ENCODE results near the gene MAPKAP1. TPM values are rescaled to one million over a fixed set of nuclear protein-coding genes. Genes with fewer than 3 reads are reported as not detected.

Gene MAPKAP1
- total RNA-seq, 1 donor from 2014 or later: 49.6 TPM

- Histone ChIP-seq H3K4me3 (no peak overlapping the region), H3K27ac (no peak overlapping the region), H3K4me1 (no peaks in the 10 kb centered on the region), H3K9me3 (no peaks in the 10 kb centered on the region), H3K27me3 (no peaks in the 10 kb centered on the region), H3K36me3 (no peaks in the 10 kb centered on the region)
- intact Hi-C loops (cut with DNase I): no loop called here
- TF ChIP-seq, protein P1, sequence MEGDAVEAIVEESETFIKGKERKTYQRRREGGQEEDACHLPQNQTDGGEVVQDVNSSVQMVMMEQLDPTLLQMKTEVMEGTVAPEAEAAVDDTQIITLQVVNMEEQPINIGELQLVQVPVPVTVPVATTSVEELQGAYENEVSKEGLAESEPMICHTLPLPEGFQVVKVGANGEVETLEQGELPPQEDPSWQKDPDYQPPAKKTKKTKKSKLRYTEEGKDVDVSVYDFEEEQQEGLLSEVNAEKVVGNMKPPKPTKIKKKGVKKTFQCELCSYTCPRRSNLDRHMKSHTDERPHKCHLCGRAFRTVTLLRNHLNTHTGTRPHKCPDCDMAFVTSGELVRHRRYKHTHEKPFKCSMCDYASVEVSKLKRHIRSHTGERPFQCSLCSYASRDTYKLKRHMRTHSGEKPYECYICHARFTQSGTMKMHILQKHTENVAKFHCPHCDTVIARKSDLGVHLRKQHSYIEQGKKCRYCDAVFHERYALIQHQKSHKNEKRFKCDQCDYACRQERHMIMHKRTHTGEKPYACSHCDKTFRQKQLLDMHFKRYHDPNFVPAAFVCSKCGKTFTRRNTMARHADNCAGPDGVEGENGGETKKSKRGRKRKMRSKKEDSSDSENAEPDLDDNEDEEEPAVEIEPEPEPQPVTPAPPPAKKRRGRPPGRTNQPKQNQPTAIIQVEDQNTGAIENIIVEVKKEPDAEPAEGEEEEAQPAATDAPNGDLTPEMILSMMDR (IDR thresholded peaks at IDR 0.05): no peak
- no peak for DNase-seq (ENCODE audit: low spot score in 2 of 2)
Observed at GRCh38 chr9:125600194-125600593, 106.8 kb downstream of the MAPKAP1 start.

- H3K27me3 ChIP-seq: no peaks in the 10 kb centered on the region
- intact Hi-C loops (cut with DNase I): no loop called here
- no peaks in the 10 kb centered on the region for H3K4me1 ChIP-seq
- H3K9me3 ChIP-seq: no peaks in the 10 kb centered on the region
- H3K27ac ChIP-seq: no peak overlapping the region
- no peaks in the 10 kb centered on the region for H3K36me3 ChIP-seq
- TF ChIP-seq, protein P1 (IDR thresholded peaks at IDR 0.05): no peak
- DNase-seq (ENCODE audit: low spot score in 2 of 2): no peak
- no peak overlapping the region for H3K4me3 ChIP-seq
Observed at GRCh38 chr9:125594223-125594610, 112.8 kb downstream of the MAPKAP1 start.

- Histone ChIP-seq H3K4me3 (no peak overlapping the region), H3K9me3 (no peaks in the 10 kb centered on the region), H3K27me3 (no peaks in the 10 kb centered on the region), H3K4me1 (no peaks in the 10 kb centered on the region), H3K27ac (no peak overlapping the region), H3K36me3 (no peaks in the 10 kb centered on the region)
- TF ChIP-seq, protein P1 (IDR thresholded peaks at IDR 0.05): no peak
- intact Hi-C loops (cut with DNase I): no loop called here
- DNase-seq (ENCODE audit: low spot score in 2 of 2): no peak
Observed at GRCh38 chr9:125593581-125594222, 113.3 kb downstream of the MAPKAP1 start.

DNA sequence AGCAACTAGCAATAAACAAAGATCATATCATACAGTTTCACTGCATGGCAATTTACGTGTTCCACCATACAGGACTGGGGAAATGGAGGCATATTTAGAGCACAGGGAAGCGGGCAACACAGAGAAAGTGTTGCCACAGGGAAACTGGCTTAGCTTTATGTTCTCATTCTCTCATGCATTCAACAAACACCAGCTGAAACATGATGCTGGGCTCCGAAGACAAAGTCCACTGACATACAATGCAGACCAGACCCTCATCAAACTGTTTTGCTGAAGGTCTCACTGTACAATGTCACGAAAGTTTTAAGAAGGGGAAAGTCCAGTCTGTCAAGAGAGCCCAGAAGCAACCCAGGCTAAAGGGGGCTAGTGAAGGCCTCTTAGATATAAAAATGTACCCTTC is 115.1 kb downstream of the MAPKAP1 start:
- Histone ChIP-seq H3K27me3 (no peaks in the 10 kb centered on the region), H3K4me1 (no peaks in the 10 kb centered on the region), H3K4me3 (no peak overlapping the region), H3K27ac (no peak overlapping the region), H3K9me3 (no peaks in the 10 kb centered on the region), H3K36me3 (no peaks in the 10 kb centered on the region)
- TF ChIP-seq, protein P1 (IDR thresholded peaks at IDR 0.05): no peak
- DNase-seq (ENCODE audit: low spot score in 2 of 2): no peak
- intact Hi-C loops (cut with DNase I): no loop called here

DNA sequence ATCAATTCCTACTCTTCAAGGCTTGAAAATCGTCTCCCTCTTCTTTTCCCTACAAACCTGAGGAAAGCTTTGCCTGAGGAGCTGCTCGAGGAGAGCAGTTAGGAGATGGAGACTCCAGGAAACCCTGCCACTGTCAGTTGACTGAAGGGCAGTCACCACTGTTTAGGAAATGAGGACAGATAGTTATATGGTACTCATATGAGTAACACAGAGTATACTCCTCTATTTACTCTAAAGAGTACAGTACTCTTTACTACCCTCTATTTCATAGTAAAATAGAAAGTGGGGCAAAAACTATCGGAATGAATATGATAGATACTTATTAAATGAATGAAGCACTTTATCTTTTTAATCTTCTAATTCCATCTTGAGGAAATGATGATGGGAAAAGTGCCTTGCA is 115.8 kb downstream of the MAPKAP1 start:
- Histone ChIP-seq H3K36me3 (no peaks in the 10 kb centered on the region), H3K27me3 (no peaks in the 10 kb centered on the region), H3K9me3 (no peaks in the 10 kb centered on the region), H3K27ac (no peak overlapping the region), H3K4me3 (no peak overlapping the region), H3K4me1 (no peaks in the 10 kb centered on the region)
- intact Hi-C loops (cut with DNase I): no loop called here
- no peak for DNase-seq (ENCODE audit: low spot score in 2 of 2)
- TF ChIP-seq, protein P1 (IDR thresholded peaks at IDR 0.05): no peak

- Histone ChIP-seq H3K9me3 (no peaks in the 10 kb centered on the region), H3K27ac (no peak overlapping the region), H3K4me1 (no peaks in the 10 kb centered on the region), H3K36me3 (no peaks in the 10 kb centered on the region), H3K4me3 (no peak overlapping the region), H3K27me3 (no peaks in the 10 kb centered on the region)
- TF ChIP-seq, protein P1 (IDR thresholded peaks at IDR 0.05): no peak
- intact Hi-C loops (cut with DNase I): no loop called here
- DNase-seq (ENCODE audit: low spot score in 2 of 2): no peak
Observed at GRCh38 chr9:125589287-125589686, 117.7 kb downstream of the MAPKAP1 start.

All from ascending aorta (tissue), 2 donors.